ENCODE measurements around the gene ITSN2. TPM values are rescaled to one million over a fixed set of nuclear protein-coding genes. Genes with fewer than 3 reads are reported as not detected.

The ITSN2 gene
- total RNA-seq, 1 experiment from 2014 or later, result 36.5 TPM

- intact Hi-C loops (cut with micrococcal nuclease), result loop anchor here (10.0 kb wide), 1 partner anchor 599 kb away; no protein-coding TSS in a partner anchor
- POLR2A ChIA-PET, result no interaction called here
- Mint-ChIP-seq H3K4me3 (ENCODE audit: unreplicated experiment) (no peak overlapping the region), H3K9me3 (ENCODE audit: unreplicated experiment) (no peaks in the 10 kb centered on the region), H3K36me3 (ENCODE audit: insufficient read depth, unreplicated experiment) (peaks cover 18% of the 10 kb centered on the region), H3K27me3 (ENCODE audit: insufficient read depth, unreplicated experiment) (no peaks in the 10 kb centered on the region), H3K4me1 (ENCODE audit: insufficient read depth, unreplicated experiment) (no peaks in the 10 kb centered on the region), H3K27ac (ENCODE audit: low read depth, unreplicated experiment) (no peak overlapping the region)
- DNase-seq (ENCODE audit: unreplicated experiment), result no peak
- CTCF ChIA-PET, result interaction anchor here (0.6 to 0.8 kb wide), 2 partner anchors 14 to 157 kb away, joined by 3 to 4 read pairs; no protein-coding TSS in a partner anchor
- TF ChIP-seq CTCF (IDR thresholded peaks at IDR 0.05; ENCODE audit: unreplicated experiment), result no peak
- no TSS peak for BruUV-seq (replicated peaks)
These were observed 134.7 kb downstream of the ITSN2 start for GRCh38 chr2:24225499-24226242.

- no peak overlapping the region for H3K27ac Mint-ChIP-seq (ENCODE audit: low read depth, unreplicated experiment)
- intact Hi-C loops (cut with micrococcal nuclease), result loop anchor here (10.0 kb wide), 1 partner anchor 602 kb away; no protein-coding TSS in a partner anchor
- H3K9me3 Mint-ChIP-seq (ENCODE audit: unreplicated experiment), result no peaks in the 10 kb centered on the region
- TF ChIP-seq CTCF (IDR thresholded peaks at IDR 0.05; ENCODE audit: unreplicated experiment), result no peak
- POLR2A ChIA-PET, result no interaction called here
- BruUV-seq (replicated peaks), result no TSS peak
- no peaks in the 10 kb centered on the region for H3K4me1 Mint-ChIP-seq (ENCODE audit: insufficient read depth, unreplicated experiment)
- DNase-seq (ENCODE audit: unreplicated experiment), result no peak
- peaks cover 29% of the 10 kb centered on the region for H3K36me3 Mint-ChIP-seq (ENCODE audit: insufficient read depth, unreplicated experiment)
- no peak overlapping the region for H3K4me3 Mint-ChIP-seq (ENCODE audit: unreplicated experiment)
- H3K27me3 Mint-ChIP-seq (ENCODE audit: insufficient read depth, unreplicated experiment), result no peaks in the 10 kb centered on the region
- CTCF ChIA-PET, result interaction anchor here (0.6 to 1.1 kb wide), 2 partner anchors 59 to 138 kb away, joined by 3 read pairs; partner anchors contain the start of gene TP53I3
These were observed 137.4 kb downstream of the ITSN2 start for GRCh38 chr2:24222946-24223345.

GRCh38 chr2:24221343-24222050 lies 138.8 kb downstream of the ITSN2 start:
- Mint-ChIP-seq H3K4me1 (ENCODE audit: insufficient read depth, unreplicated experiment) (no peaks in the 10 kb centered on the region), H3K27me3 (ENCODE audit: insufficient read depth, unreplicated experiment) (no peaks in the 10 kb centered on the region), H3K9me3 (ENCODE audit: unreplicated experiment) (no peaks in the 10 kb centered on the region), H3K27ac (ENCODE audit: low read depth, unreplicated experiment) (no peak overlapping the region), H3K4me3 (ENCODE audit: unreplicated experiment) (no peak overlapping the region), H3K36me3 (ENCODE audit: insufficient read depth, unreplicated experiment) (peaks cover 24% of the 10 kb centered on the region)
- no peak for TF ChIP-seq CTCF (IDR thresholded peaks at IDR 0.05; ENCODE audit: unreplicated experiment)
- ChIA-PET POLR2A (interaction anchor here (0.8 kb wide), 1 partner anchor 71 kb away, joined by 3 read pairs; no protein-coding TSS in a partner anchor), CTCF (interaction anchor here (0.5 kb wide), 1 partner anchor 1076 kb away, joined by 4 read pairs; no protein-coding TSS in a partner anchor)
- intact Hi-C loops (cut with micrococcal nuclease), result loop anchor here (10.0 kb wide), 1 partner anchor 603 kb away; no protein-coding TSS in a partner anchor
- BruUV-seq (replicated peaks), result no TSS peak
- no peak for DNase-seq (ENCODE audit: unreplicated experiment)

Data from MCF 10A (cell line).